NOMO-1 treated with DMSO at 0.1 percent for 48 hours (cell line): Measurements from ENCODE around the gene ZNF283.
A peak's percentile ranks its signal among the peaks of the same experiment; 100 is the strongest.

Experiments used
- DNase-seq: peaks from one replicate; lab custom pipeline; 2025; ENCODE audit not compliant: unreplicated experiment; lab: John Stamatoyannopoulos, UW

ZNF283 gene

DNA sequence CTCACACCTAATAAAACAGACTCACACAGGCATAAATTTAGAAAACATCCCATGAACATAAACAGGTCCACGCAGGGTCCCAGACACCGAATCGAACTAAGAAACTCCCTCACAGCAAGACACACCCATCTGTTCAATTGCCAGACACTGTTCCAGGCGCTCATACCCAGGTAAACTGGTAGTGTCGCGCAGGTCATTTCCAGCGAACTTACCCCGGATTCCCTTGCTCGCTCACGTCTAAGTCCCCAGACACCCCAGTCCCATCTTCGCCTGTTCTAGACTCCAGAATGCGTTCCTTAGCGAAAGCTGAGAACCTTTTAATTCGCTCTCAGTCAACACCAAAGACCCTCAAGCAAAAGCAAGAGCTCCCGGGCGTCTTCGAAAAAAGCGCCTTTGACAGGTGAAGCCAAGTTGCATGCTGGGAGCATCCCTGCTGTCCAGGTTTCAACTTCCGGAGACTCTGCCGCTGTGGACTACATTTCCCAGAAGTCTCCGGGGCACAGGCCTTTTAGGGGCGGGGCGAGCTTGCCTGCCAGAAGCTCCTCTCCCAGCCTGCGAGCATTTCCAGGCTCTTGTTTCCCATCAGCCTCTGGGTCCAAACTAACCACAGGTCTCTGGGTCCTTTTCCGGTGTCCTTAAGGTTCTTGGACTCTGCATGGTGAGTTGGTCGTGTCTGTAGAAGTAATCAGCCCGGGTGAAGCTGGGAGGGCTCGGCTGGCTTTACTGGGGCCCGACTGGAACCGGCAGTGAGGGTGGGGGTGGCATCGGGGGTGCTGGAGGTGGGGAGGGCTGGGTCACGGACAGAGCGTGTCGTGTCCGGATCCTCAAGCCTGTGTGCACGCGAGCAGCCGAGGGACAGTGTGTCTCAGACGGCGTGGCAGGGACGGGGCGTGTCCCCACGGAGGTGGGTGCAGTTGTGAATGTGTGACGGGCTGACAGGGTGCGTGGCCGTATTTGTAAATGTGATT is at the start of gene ZNF283:
TSS of gene ZNF283 (plus strand) at position 535 of the 968 bp plus-strand sequence. CDS start 6,184 bp downstream, outside the sequence.
- peak; percentile 50 for DNase-seq

DNA sequence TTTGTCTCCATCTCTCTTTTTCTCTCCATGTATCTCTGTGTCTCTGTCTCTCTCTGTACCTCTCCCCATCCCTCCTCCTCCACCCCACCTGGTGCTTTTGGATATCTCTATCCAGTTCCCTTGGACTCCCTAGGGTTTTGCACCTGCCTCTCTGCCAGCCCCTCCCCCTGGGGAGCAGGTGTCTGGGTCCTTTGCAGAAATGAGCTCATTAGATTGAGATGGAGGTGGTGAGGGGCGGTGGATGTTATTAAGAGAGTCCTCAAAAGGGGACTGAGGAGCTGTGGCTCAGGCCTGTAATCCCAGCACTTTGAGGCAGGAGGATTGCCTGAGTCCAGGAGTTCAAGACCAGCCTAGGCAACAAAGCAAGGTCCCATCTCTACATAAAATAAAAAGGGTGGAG is 48.5 kb upstream of the ZNF283 start:
- no peak for DNase-seq

DNA sequence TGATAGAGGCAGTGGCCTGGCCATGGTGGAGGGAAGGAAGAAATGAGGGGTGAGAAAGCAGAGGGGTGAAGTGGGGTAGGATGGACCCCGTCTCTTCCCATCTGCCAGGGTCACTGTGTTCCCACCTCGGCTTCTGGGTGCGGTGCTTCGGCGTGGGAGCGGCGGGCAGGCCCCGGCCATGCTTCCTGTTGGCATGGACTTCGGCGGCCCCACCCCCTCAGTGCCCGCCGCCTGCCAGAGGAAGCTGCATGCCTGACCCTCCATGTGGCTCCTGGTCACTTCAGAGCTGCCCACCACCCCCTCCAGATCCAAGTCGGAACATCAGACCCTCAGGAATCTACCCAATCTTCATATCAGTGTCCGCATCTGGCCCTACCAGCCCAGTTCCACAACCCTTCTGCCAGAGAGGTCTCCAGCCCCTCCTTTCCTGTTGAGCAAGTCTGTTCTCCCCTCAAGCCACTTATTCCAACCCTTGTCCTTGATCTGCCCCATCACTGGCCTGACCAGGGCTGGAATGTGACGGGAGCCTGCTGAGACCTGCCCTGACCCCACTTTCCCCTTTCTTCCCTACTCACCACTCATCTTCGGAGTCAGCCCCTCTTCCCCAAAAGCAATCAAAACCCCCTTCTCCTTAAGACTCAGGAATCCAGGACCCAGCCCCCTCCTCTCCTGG is 47.8 kb upstream of the ZNF283 start:
- peak; percentile 12 for DNase-seq

DNA sequence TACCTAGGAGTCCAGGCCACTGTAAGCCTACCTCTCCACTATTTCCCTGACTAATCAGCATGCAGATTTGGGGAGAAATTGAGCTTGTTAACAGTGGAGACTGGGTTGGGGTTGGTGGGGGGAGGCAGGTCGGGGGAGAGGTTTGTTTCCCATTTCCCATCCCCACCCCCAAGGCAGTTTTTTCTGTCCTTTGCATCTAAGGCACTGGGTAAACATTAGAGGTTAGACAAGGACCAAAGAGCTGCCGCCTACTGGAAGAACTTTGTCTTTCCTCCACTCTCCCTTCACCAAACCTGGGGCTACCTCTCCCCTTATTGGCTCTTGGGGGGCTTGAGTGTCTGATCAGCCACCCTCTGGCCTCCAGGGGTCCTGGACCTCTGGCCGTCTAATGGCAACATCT is 47.3 kb upstream of the ZNF283 start:
- peak; percentile 50 for DNase-seq

DNA sequence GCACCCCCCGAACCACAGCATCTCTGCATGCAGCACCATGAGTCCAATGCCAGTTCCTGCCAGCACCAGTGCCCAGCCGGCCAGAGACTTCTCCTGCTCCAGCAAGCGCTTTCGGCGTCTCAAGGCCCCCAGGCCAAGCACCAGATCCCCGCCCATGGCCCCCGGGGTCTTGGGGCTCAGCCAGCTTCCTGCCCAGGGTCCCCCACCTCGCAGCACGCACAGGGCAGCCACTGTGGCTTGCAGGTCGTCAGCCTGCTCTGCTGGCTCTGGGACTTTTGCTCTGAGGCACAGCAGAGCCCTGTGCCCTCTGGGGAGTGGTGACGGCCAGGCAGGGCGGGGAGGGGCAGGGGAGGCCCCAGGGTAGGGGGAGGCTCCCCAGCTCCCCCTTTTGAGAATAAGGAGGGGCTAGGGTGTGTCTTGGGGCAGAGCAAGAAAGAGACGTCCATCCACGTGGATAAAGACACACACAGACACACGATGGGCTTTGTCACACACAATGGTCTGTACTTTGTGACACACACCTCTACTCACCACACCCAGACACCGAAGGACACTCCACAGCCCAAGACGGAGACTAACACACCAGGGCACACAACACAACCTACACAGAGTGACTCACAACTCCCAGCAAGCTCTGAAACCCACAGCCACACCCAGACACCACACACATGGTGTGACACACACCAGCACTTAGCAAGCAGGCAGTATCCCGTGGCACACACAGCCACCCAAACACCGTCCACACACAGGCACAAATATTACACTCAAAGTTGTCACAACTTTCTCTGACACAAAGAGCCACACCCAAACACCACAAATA is 46.2 kb upstream of the ZNF283 start, which contains the start of gene KCNN4:
TSS of gene KCNN4 (minus strand) at position 268 of the 820 bp plus-strand sequence. CDS start at position 156, 112 bp downstream.
- peak; percentile 51 for DNase-seq

DNA sequence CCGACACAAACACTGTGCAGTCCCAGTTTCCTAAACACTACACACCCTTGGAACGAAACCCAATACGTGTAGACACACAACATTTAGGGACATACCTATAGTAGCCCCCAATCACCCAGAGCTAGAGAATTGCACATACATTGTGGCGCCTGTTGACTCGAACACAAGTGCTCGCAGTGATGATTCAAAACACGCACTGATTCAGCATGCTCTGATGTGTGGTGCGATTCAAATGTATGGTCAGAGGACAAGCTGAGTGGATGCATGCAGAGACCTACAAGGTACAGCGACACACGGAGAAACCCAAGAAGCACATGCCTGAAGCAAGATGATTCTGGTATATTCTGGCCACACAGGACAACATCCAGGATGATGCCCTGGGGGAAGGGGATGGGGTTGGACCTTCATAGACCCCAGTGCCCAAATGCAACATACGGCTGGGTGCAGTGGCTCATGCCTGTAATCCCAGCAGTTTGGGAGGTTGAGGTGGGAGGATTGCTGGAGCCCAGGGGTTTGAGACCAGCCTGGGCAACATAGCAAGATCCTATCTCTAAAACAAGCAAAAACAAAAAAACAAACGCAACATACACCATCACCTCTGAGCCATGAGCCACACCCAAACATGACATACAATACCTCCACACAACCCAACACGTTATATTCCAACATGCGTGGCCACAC is 45.4 kb upstream of the ZNF283 start:
- DNase-seq: no peak

DNA sequence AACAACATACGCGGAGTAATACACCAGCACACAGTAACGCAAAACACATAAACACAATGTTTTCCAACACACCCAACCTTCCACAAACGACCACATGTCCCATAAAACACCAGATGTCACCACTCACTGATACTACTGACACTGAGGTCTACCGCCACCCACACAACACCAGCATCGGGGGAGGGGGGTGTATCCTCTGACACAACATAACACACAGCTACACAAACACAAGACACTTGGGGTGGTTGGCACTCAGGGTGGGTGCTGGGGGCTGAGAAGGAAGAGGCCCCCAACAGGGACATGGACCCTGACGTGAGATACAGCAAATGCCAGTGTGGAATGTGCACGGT is 44.8 kb upstream of the ZNF283 start:
- DNase-seq: no peak

DNA sequence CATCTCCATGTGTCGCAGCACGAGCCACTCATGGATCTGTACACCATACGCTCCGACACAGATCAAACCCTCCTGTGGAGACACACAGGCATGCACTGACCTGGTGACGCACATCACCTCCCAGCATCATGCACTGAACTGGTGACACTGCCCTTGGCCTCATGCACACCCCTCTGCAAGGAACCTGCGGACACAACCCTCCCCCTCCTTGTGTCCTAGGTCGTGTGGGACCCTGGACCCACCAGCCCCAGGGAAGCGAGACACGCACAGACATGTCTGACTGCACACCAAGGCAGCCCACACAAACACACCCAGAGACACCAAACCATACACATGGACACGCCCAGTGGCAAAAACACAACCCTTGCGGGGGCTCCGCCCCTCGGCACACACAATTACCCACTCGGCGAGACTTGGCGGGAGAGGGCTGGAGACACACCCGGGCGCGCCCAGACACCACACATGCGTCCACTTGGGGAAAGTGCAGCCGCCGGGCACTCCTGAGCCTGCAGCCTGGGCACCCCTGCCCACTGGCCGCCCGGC is 44.4 kb upstream of the ZNF283 start:
- DNase-seq: no peak

DNA sequence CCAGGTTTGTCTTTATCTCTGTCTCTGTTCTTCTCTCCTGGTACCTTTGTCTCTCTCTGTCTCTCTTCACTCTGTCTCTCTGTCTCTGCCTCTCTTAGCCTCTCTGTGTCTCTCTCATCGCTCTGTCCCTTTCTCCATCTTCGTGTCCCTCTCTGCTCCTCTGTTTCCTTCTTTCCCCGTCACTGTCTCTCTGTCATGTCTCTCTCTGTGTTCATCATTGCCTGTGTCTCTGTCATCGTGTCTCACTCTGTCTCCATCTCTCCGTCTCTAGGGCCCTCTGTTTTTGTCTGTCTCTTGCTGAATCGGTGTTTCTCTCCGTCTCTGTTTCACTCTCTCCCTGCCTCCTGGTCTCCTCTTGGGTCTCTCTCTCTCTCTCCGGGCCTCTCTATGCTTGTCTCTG is 43.5 kb upstream of the ZNF283 start:
- no peak for DNase-seq

DNA sequence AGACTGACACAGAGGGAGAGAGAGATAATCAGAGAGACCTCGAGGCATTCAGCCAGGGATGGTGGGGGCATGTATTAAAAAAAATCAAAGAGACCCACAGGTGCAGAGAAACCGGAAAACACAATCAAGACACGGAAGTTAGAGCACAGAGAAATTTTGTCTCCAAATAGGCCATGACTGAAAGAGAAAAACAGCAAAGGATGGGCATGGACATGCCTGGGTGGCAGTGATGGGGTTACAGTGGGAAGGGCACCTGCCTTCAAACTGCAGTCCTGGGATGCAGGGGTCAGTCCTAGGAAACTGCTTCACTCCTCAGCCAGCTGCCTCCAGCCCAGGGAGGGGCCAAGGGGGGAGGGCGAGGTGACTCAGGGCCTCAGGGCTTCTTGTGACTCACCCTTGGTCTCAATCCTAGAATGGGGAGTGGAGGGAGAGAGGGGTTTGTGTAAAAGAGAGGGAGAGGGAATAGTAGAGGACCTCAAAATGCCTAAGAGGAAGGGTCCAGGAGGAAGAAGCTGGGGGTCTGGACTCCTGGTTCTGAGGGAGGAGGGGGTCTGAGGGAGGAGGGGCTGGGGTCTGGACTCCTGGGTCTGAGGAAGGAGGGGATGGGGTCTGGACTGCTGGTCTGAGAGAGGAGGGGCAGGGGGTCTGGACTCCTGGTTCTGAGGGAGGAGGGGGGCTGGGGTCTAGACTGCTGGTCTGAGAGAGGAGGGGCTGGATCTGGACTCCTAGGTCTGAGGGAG is 42.7 kb upstream of the ZNF283 start:
- DNase-seq: peak; percentile 46

DNA sequence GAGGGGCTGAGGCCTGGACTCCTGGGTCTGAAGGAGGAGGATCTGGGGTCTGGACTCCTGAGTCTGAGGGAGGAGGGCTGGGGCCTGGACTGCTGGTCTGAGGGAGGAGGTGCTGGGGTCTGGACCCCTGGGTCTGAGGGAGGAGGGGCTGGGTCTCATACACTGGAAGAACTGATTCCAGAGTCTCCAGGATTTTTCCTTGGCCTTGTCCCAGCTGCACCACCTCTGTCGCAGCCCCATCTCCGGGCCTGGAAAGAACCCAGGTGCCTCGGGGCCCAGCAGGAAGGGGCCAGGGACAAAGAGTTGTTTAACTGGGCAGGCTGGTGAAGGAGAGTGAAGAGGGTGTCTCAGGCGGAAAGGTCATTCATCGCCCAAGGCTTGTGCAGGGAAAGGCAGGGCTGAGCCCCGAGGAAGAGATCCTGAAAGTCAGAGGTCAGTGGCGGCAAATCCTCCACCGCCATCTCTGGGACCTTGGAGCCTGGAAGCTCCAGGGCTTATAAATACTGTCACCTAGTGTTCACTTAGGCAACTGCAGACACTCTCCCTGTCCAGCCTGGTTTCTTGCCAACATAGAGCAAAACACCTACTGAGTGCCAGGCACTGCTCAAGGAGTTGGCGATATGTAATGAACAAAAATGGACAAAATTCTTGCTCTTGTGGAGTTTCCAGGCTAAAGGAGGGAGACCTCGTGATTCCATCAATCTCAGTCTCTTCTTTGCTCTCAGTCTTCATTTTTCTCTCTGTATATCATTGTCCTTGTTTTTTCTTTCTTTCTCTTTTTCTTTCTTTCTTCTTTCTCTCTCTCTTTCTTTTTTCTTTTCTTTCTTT is 41.9 kb upstream of the ZNF283 start:
- peak; percentile 71 for DNase-seq

DNA sequence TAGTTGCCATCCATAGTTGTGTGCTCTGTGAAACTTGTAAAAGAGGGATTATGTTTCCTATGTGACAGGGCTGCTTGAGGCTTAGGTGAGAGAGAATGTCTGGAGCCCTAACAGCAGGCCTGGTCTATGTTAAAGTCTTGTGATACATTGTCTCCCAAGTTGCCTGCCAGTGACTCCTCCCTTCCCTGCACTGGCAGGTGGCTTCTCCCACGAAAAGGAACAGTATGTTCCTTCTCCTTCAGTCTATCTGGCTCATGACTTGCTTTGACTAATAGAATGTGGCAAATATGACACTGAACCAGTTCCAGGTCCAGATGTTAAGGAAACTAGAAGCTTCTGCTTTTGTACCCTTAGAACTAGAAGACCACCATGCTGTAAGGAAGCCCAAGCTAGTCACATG is 40.5 kb upstream of the ZNF283 start:
- no peak for DNase-seq

DNA sequence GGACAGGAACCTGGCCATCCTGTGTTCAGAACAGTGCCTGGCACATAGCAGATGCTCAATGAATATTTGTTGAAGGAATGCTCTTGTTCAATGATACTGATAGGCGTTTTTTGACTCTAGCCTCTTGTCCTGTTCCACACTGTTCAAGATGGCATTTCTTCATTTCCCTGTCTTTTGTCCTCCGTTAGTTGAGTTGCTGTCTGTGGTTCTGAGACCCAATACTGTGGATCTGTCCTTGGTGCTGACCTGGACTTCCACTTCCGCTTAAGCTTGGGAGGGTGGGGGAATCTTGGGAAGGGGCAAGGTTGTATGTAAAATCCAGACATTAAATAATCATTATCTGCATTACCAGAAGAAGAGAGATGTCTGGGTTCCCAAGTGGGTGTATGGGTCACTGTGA is 38.1 kb upstream of the ZNF283 start:
- DNase-seq: peak; percentile 58

DNA sequence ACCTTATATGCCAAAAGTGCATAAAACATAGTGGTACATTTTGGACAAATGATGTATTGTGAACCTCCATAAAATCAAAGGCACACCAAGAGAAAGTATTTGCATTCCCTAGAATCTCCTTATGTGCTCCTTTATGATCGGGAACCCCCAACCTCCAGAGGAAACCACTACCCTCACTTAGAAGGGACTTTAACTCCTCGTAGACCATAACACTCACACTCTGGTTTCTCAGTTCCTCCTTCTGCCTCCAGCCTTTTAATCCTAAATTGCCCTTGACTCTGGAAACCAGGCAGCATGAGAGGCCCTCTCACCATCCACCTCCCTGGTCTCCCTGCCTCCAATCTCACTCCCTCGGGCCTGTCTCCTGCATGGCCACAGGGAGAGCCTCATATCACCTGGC is 36.5 kb upstream of the ZNF283 start:
- DNase-seq: peak; percentile 27

DNA sequence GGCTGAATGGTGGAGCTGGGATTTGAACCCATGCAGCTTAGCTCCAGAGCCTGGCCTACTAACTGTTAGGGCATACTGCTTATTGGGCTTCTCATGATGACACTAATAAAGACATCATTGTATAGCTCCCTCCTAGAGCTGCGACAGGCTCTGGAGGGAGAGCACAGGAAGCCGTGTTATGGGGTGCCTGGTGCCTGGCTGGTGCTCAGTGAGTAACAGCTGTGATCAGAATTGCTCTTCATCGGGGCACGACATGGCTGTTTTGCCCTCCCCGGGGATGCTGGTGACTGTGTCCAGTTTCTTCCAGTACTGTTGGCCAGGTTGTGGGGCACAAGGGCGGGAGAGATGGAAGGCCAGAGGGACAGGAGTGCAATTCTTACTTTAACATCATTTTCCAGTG is 30.0 kb upstream of the ZNF283 start:
- no peak for DNase-seq

DNA sequence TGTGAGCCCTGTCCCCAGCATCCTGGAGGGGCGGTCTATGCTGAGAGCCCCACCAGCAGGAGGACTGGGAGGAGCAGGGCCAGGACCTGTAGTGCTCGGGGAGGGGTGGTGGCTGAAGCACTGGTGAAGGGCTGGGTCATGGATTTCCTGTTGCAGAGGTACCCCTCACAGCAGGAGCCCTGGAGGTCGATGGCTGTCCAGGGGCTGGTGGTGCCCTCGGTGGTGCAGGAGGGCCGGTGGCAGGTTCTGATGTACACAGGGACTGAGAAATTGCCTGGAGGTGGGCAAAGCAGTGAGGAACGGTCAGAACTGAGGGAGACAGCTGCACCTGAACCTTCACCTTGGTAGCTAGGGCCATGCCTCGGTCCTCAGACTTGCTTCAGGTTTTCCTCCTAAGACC is 29.6 kb upstream of the ZNF283 start:
- no peak for DNase-seq

DNA sequence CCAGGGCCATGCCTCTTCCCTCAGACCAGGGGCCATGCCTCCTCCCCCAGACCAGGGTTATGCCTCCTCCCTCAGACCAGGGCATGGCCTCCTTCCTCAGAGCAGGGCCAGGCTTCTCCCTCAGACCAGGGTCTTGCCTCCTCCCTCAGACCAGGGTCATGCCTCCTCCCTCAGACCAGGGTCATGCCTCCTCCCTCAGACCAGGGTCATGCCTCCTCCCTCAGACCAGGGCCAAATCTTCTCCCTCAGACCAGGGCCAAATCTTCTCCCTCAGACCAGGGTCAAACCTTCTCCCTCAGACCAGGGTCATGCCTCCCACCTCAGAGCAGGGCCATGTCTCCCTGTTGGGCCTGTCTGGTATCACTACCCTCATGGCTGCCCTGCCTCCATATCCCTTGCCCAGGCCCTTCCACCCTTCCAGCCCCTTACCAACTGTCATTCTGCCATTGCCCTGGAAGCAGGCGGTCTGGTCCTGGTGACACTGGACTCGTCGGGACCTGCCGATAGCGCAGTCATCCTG is 29.0 kb upstream of the ZNF283 start:
- DNase-seq: no peak

DNA sequence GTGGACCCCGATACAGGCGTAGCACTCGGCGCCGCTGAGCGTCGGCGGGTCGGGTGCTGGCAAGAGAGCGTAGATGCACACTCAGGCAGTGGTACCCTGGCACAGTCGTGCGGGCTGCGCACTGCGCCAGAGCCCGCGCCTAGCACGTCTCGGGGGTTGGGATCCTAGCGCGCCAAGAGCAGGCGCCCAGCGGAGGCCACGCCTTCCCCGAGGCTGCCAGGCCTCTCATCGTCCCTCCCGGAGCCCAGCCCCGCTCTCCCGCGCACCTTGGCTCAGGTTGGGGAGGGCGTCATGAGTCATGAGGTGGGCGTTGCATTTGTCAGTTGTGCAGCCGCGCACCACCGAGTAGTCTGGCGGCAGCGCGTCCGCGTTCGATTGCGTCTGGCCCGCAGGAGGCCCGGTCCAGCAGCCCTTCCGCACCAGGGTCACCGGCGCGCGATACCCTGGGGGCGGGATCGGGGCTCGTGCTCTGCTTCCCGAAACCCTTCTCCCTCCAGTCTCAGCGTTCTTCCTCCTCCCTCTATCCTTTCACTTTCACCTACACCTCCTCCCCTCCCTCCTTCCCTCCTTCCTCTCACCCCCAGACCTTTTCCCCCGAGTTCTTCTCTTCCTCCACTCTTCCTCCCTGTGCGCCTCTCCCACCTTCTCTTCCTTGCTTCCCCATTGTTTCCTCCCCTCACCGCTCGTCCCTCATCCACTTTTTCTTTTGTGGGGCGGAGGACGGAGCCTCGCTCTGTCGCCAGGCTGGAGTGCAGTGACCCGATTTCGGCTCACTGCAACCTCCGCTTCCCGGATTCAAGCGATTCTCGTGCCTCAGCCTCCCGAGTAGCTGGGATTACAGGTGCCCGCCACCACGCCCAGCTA is 28.3 kb upstream of the ZNF283 start:
- DNase-seq: peak; percentile 11
